Activated CD8-positive, alpha-beta memory T cell treated with anti-CD3 and anti-CD28 coated beads for 48 hours (primary cell): ENCODE data around the gene CENPO.

Source experiments
- DNase-seq, 3 experiments: peaks; one replicate each; pipeline ENCODE4 v3.0.0-alpha.2; 2020; ENCODE audit warnings: low read depth in 2 of 3, low spot score in 2 of 3

CENPO gene, protein sequence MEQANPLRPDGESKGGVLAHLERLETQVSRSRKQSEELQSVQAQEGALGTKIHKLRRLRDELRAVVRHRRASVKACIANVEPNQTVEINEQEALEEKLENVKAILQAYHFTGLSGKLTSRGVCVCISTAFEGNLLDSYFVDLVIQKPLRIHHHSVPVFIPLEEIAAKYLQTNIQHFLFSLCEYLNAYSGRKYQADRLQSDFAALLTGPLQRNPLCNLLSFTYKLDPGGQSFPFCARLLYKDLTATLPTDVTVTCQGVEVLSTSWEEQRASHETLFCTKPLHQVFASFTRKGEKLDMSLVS

DNA sequence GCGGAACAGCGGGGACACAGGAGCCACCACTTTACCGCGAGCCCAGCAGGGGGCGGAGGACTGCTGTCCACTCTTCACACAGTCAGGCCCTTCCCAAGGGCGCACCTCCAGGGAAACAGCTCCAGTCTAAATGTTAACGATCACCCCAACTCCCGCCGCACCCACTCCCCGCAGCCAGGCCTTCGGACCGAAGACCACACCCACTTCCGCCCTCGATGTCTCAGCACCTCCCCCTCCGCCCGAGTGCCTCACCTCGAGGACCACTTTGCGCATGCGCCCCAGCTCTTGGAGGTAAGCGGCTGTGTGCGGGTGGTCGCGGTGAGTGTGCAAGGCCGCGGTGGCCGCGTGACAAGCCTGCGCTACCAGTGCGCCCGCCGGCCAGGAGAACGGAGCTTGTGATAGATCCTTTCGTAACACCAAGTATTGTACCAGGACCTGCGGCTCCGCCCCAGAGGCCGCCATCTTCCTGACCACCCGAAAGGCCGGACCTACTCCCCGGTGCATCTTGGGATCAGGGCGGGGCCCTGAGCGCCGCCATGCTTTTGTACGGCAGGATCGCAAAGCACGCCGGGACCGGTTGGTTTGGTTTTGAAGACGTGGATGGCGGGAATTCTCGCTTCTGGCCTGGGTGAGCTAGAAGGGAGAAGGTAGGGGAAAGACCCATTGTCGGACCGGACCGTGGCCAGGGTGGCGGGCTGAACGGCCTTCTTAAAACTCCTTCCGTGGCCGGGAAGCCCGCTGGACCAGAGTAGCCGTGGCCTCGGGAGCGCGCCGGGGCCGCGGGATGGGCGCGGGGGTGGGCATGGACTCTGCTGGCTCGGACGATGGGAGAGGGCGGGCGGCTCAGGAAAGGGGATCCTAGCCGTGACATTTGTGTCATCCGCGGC lies at the start of gene CENPO, which contains the start of gene PTRHD1:
Gene CENPO, plus strand, starts transcription at position 552 of the 887 bp plus-strand sequence. CDS start 495 bp downstream, outside the sequence.
Gene PTRHD1, minus strand, starts transcription at position 518 of the 887 bp plus-strand sequence. Its CDS starts 14 bp downstream, at position 504.
- DNase-seq, result peak; percentile 85 to 92 (median 89)

DNA sequence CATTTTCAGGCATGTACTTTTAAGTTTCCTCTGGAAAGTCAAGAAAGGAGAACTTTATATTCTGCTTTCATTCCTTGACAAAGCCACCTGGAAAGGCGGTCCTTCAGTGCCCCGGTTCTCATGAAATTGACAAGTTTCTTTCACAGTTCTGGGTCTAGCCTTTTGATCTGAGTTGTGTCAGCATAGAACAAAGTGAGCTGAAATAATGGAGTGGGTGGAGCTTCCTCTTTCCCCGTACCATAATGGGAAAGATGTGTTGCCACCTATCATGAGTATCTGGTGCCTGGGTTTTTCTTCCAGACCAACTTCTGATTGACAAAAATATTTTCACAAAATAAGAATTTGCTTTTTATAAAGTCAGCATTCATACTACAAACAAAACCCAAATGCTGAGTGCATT lies 49.3 kb upstream of the CENPO start:
- no peak for DNase-seq

DNA sequence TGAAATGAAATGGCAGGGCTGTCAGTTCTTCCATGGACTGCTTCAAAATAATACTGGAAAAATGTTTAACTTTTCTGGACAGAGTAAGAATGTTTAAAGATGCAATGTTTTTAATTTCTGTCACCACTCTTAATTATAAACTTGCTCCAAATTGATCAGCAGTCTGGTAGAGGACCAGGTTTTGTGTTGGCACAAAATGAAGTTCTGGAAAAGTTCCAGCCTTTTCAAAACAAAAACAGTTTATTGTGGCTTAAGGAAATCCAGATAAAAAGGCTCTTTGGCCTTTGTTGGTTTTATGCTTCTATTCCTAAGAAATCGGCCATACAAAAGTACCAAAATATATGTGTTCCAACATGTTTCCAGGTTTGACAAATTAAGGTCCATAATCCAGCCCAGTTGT lies 48.9 kb upstream of the CENPO start:
- DNase-seq, result no peak

DNA sequence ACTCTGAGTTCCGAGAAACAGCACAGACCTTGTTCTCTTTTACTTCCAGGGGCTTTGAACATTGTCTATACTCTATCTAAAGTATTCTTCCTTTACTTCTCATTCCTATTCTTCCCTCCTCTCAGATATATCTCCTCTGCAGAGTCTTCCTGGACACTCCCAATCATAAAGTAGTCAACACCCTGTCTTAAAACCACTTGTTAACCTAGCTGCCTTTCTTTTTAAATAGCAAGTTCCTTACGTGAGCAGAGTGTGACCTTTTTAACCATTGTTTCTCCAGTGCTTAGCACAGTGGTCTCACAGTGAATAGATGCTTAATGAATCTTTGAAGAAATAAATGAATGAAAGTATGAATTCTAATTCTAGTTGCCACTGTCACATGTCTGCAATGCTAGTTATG lies 47.4 kb upstream of the CENPO start:
- DNase-seq, result no peak

DNA sequence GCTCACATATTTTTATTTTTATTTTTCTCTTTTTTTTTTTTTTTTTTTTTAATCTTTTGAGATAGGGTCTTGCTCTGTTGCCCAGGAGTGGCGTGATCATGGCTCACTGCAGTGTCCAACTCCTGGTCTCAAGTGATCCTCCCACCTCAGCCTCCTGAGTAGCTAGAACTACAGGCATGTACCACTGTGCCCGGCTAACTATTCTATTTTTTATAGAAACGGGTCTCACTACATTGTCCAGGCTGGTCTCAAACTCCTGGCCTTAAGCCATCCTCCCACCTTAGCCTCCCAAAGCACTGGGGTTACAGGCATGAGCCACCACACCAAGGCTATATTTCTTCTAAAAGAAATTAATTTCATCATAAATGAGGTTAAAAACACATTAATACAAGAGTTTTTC lies 45.9 kb upstream of the CENPO start:
- no peak for DNase-seq

DNA sequence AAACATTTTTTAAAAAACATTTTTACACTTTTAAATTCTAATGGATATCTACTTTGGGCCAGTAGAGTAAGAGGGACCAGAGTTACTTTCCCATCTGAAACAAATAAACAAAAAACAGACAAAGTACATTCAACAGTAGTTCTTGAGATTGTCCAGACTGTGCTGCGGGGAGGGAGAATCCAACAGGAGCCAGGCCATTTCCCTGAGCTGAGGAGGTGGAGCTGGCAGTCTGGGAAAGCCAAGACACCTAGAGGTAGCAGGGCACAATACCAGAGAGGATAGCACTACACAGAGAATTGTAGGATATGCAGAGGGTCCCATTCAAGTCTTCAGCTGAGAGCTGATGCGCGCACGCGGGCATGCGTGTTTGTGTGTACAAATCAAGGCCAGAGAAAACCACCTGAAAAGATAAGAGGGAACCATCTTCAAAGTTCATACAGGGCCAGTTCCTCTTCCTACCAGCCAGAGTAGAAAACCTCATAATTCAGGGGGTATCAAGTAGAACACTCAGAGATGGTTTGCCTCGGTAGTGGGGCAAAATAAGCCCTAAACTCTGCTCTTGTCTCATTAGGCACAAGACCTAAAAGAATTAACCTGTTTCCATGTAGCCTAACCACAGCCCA lies 44.0 kb upstream of the CENPO start:
- DNase-seq, result no peak

DNA sequence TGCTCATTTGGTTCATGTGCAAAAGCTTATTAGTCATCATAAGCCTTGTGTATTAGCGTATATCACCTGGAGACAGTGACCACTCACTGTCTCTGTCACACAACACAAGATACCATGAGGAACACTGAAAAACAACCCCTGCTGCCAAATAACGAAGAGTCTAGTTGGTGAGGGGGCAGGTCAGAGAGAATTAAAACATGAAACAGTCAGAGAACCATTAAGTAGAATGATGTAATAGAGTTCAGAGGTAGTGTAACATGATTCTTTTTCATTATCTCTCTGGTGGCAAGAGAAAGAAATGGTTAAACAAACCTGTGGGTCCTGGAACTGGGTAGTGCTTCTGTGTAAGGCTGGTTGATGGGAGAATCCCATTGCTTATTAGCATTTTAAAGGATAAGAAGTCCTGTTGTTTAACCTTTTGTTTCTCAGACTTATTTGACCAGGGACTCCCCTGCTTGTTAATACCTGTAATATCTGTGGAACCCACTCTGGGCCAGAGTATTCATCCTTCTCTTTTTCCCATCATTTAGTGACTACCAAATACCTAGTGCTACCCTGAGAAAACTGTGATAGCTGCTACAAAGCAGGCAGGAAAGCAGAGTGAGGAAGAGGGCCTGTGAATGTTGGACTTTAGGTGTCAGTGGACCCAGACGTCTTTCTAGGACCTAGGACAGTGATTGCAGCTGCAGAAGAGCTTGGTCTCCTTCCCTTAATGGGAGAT lies 38.1 kb upstream of the CENPO start:
- DNase-seq, result no peak

DNA sequence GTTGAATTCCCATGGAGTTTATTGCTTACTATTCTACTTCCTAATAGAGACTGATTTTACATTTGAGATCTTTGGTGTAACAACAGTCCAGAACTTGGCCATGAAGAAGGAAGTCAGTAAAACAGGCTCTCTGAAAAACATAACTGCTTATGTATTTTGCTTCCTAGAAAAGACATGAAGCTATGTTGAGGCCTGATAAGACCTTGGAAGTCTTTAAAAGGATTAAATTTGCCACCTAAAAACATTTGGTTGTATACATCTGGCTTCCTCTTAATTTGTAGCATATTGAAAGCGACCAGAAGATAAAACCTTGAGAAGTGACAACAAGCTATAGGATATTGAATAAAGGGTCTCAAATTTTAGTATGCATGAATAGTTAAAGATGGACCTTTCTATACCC lies 36.4 kb upstream of the CENPO start:
- no peak for DNase-seq

DNA sequence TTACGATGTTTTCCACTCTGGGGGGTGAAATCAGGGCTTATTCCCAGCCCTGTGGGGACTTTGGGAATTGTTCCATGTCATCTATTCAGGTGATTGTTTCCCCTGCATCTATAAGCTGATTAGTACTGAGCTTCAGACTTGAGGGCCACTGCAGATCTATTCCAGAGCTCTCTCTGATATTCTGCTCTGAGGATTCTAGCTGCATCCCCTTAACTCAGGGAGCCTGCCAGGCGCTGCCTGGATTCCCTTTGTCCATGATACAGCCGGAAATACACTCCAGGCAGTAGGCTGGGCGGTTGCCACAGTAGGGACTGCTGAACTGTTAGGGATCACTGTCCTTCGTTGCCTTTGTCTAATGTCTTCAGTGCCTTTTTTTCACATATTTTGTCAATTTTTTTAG lies 31.4 kb upstream of the CENPO start:
- no peak for DNase-seq

DNA sequence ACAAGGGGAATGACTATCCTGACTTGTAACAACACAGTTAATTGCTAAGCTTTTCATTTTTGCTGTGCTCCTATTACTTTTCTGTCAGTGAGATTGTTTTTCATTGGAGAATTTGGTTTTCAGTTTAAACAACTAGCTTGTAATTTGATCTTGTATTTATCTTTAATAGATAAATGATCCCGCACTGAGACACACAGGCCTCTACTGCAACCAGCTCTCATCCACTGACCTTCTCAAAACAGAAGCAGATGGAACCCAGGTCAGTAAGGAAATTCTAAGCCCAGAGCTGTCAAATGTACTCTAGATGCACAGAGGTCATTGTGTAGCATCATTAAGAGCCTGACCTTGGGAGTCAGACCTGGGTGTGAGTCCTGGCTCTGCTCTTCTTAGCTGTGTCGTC lies 30.7 kb upstream of the CENPO start:
- DNase-seq, result no peak

DNA sequence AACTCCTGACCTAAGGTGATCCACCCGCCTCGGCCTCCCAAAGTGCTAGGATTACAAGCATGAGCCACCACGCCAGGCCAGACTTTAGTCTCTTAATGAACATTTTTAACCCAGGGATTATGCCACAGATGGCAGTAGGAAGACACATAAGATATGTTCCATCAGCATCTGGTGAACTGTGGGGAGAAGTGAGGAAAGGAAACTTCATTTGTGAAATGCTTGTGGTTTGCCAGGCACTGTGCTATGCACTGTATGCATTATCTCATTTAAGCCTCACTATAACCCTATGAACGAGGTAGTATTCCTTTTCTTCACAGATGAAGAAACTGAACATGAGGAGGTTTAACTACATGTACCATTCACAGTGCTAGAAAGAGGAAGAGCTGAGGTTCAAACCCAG lies 29.4 kb upstream of the CENPO start:
- no peak for DNase-seq

DNA sequence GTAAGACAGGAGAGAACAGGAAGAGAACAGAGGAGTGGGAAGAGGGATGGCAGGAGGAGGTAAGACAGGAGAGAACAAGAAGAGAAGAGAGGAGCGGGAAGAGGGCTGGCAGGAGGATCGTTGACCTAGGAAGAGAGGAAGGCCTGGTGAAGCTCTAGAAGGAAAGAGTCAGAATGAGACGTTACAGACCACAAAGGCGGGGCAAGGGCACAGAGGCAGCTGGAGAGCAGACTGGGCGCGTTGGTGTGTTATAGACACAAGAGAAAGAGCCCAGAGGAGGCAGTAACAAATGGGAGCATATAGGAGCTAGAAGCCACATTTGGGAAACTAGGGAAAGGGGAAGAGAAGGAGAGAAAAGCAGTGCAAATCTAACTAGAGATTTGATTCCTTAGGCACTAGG lies 26.6 kb upstream of the CENPO start:
- no peak for DNase-seq

DNA sequence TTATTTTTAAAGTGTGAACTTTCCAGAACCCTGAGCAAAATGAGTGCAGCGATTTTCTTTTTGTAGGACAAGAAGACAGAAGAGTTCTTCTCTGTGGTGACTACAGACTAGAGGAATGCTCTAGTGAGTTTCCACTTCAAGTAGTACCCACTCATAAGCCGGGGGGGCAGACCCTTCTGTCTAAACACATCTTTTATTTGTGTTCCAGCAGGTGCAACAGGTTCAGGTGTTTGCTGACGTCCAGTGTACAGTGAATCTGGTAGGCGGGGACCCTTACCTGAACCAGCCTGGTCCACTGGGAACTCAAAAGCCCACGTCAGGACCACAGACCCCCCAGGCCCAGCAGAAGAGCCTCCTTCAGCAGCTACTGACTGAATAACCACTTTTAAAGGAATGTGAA lies 25.2 kb upstream of the CENPO start:
- DNase-seq, result no peak

DNA sequence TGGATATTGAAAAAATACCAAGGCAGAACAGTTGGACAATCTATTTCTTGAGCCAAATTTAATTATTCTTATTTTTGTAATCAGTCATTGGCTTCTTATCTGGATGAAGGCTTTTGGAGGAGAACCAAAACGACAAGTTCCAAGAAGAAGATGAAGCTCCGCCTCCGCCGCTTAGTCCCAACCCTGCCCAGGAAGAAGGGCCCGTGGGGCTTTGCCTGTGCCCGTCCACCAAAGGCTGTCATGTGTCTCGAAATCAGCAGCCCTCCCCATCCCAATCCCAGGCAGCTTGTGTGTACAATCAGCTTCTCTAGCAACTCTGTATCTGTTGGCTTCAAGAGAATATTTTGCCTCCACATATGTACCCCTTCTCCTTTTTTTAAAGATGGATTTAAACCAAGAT lies 24.6 kb upstream of the CENPO start:
- no peak for DNase-seq

DNA sequence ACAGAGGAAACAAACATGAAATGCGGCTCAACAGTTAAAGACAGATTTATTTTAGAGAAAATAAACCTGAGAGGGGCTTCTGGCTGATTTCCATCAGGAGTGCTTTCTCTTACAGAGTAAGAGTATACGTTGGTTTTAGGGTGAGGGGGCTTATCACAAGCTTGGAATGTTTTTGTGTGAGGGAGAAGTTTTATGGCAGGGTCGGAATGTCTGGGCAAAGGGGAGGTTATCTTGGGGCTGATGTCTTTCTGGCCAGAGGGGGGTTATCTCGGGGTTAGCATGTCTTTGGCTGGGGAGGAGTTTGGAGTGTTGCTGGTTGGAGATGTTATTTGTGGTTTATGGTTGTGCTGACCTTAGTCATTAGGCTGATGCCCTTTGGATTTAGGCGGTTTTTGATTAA lies 22.2 kb upstream of the CENPO start:
- DNase-seq, result no peak

DNA sequence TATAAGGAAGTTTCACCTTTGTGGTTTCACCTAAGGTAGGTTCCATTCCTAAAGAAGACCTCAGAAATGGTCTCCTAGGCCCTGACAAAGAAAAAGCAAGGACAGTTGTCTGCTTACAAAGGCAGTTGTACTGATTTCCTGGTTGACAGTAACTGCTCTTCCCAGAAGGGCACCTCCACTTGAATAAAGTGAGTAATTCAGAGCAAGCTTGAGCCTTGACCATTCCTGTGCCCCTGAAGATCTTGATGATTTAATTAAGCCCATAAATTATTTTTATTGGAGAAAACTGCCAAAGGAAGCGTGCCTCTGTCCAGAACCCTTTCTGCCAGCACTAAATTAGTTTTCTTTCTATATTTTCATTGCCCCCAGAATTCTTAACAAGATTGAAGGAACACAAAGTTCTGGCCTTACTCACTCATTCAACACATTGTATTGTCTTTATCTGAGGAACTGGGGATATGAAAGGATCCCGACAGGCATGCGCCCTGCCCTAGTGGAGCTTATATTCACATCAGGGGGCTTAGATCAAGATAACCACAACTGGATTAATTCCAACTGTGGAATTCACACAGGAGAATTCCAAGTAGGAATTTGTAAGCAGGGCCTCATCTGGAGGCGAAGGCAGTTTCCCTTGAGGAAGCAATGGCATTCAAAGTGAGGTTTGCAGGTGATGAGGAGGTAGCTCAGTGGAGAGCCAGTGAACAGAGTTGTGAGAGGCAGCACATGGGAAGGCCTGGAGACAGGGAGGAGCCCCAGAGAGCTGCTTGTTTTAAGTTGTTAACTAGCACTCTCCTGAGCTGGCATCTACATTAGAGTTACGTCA lies 21.2 kb upstream of the CENPO start:
- DNase-seq, result no peak

DNA sequence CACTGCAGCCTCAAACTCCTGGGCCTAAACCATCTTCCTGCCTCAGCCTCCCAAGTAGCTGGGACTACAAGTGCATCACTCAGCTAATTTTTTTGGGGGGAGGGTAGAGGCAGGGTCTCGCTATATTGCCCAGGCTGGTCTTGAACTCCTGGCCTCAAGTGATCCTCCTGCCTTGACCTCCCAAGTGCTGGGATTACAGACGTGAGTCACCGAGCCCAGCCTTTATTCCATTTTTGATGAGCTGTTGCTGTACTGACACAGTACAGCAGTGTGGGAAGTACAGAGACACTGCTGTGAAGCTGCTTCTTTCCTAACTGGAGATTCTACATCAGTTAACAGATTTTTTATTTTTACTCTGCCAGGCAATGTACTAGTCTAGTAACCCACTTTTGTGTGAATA lies 18.9 kb upstream of the CENPO start:
- DNase-seq, result no peak

DNA sequence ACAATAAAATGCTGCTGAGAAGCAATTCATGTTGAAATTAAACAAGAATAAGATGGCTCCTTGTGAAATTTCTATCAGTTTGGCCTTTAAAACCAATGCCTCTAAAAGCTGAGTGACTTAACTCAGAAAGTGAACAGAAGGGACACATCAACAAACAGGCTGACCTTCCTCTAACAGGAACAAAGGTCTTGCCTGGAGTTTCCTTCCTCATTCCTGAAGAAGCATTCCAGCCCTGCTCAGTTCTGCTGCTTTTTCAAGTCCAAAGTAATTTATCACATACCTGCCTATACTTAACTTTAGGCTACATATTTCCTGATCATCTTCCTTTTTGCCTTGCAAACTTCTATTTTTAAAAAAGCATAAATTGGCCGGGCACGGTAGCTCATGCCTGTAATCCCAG lies 14.1 kb upstream of the CENPO start:
- DNase-seq, result no peak

DNA sequence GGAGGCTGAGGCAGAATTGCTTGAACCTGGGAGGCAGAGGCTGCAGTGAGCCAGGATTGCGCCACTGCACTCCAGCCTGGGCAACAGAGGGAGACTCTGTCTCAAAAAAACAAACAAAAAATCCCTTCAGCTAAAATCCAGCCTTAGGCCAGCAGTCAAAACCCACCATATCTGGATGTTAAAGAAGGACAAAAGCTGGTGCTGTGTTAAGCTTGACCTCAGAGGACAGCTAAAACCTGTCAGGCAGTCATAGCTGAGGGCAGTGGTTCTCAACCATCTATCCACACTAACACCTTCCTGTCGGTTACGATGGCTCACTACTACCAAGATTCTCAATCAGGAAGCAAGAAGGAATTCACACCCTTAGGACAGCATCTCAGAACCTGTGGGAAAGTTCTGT lies 9.6 kb upstream of the CENPO start:
- DNase-seq, result no peak

DNA sequence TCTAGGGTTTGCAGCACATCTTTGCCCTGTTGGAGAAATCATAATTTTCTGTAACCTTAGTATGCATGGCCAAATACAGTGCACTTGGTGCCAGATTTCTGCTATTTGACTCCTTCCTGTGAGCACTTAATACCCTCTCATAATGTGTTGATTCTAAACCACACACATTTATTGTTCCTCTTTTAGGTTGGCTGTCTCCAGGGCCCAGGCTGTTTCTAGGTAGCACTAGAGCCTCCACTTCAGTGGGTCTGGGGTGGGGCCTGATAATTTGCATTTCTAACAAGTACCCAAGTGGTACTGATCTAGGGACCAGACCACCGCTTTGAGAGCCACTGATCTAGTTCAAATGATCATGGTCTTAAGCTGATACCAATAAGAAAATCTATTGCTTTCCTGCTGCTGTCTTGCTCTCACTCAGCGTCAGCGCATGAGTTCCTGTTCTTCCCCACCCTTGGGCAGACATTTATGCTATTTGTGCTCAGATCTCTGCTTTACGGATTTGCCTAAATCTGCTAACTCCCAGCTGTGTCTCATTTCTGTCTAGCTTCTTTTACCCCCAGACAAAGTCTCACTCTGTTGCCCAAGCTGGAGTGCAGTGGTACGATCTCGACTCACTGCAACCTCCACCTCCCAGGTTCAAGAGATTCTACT lies 7.4 kb upstream of the CENPO start:
- DNase-seq, result no peak
